Common myeloid progenitor, CD34-positive (primary cell): ENCODE measurements around the gene ASRGL1.
A peak's percentile ranks its signal among the peaks of the same experiment; 100 is the strongest.
"Not testable (repeated sequence)": the region's sequence is repeated elsewhere in the genome, so short reads cannot be mapped to it uniquely, and the experiment has no call there.

Experiments
- CTCF ChIA-PET: fragments of 350-600 bp; sonication (Branson Sonifier 250); formaldehyde crosslinking; loops from one replicate; lab custom pipeline; 2021; ENCODE audit warnings: antibody characterized with exemption; lab: Charles Lee
- POLR2A ChIA-PET: fragments of 350-600 bp; sonication (Branson Sonifier 250); formaldehyde crosslinking; loops from one replicate; lab custom pipeline; 2021; ENCODE audit warnings: antibody characterized with exemption; lab: Charles Lee
- DNase-seq, 3 donors: peaks; one replicate each; pipeline versions ENCODE4 v3.0.0 to v3.0.0-alpha.2; 2013
- H3K27ac ChIP-seq, 2 experiments: 1 replicate in 1 of 2; 2 replicates in 1 of 2; pipeline ENCODE4 v1.7.0; 2013; ENCODE audit warnings: inconsistent platforms in 2 of 2, low read length in 2 of 2, mild to moderate bottlenecking in 2 of 2, low read depth in 1 of 2, moderate library complexity in 1 of 2; ENCODE audit not compliant: severe bottlenecking in 2 of 2, insufficient read depth in 1 of 2, poor library complexity in 1 of 2
- H3K27me3 ChIP-seq, 5 experiments: replicated peaks in 2 of 5; 1 replicate in 3 of 5; 2 replicates in 2 of 5; pipeline versions ENCODE4 v1.6.1 to v1.7.0; 2013; ENCODE audit warnings: low read length in 4 of 5, mild to moderate bottlenecking in 2 of 5, moderate library complexity in 2 of 5, inconsistent platforms in 1 of 5; ENCODE audit not compliant: insufficient read depth in 5 of 5, control insufficient read depth in 4 of 5
- H3K36me3 ChIP-seq, 4 experiments: 1 replicate in 2 of 4; 2 replicates in 2 of 4; pipeline versions ENCODE4 v1.6.1 to v1.7.0; 2013; ENCODE audit warnings: low read length in 3 of 4, control low read depth in 1 of 4, mild to moderate bottlenecking in 1 of 4; ENCODE audit not compliant: control insufficient read depth in 4 of 4, insufficient read depth in 4 of 4
- H3K4me1 ChIP-seq, 4 experiments: 1 replicate in 3 of 4; 2 replicates in 1 of 4; pipeline versions ENCODE4 v1.6.1 to v1.7.1; 2013; ENCODE audit warnings: low read length in 3 of 4, mild to moderate bottlenecking in 3 of 4, control low read depth in 1 of 4, inconsistent platforms in 1 of 4, moderate library complexity in 1 of 4; ENCODE audit not compliant: control insufficient read depth in 4 of 4, insufficient read depth in 4 of 4; ENCODE audit errors: control extremely low read depth in 1 of 4
- H3K4me3 ChIP-seq, 7 experiments: 1 replicate in 4 of 7; 2 replicates in 3 of 7; pipeline versions ENCODE4 v1.5.1 to v1.7.0; 2013; ENCODE audit warnings: mild to moderate bottlenecking in 7 of 7, low read length in 6 of 7, moderate library complexity in 6 of 7, inconsistent platforms in 2 of 7, low read depth in 2 of 7, control low read depth in 1 of 7; ENCODE audit not compliant: insufficient read depth in 4 of 7, control insufficient read depth in 1 of 7; ENCODE audit errors: extremely low read depth in 1 of 7
- H3K9me3 ChIP-seq, 5 experiments: 1 replicate in 4 of 5; 2 replicates in 1 of 5; pipeline versions ENCODE4 v1.6.1 to v1.7.1; 2013; ENCODE audit warnings: low read length in 4 of 5, mild to moderate bottlenecking in 2 of 5, inconsistent platforms in 1 of 5, low read depth in 1 of 5, moderate library complexity in 1 of 5; ENCODE audit not compliant: control insufficient read depth in 4 of 5, insufficient read depth in 2 of 5; ENCODE audit errors: control extremely low read depth in 1 of 5
- WGBS: methylation state at CpG from one replicate; pipeline ENCODE4 v1.1.5; 2013; ENCODE audit not compliant: insufficient coverage; 5-methylcytosine and 5-hydroxymethylcytosine counted together

ASRGL1 gene

DNA sequence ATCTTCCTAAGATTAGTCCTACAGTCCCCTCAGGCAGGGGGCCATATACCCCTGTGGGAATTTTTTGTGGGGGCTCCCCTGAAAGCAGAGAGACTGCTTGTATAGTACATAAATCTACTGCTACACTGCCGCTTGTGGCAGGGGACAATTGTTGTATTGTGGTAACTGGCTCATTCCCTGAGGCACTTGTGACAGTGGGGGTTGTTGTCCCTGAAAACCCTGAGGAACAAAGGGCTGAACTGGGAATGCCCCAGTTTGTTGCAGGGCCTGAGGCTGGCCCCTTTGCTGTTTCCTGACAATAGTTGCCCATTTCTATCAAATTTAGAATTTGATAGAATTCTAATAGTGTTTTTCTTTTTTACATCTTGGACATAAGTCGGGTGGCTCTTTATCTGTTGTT, 42.3 kb downstream of the ASRGL1 start:
- CTCF ChIA-PET: interaction anchor here (0.8 to 1.9 kb wide), 8 partner anchors 13 to 203 kb away, joined by 3 to 29 read pairs (median 5); partner anchors contain the start of gene ASRGL1
- 89% methylated on average over 1 of the region's 2 CpGs for WGBS
- H3K27me3 ChIP-seq, H3K4me3 ChIP-seq, H3K36me3 ChIP-seq, H3K27ac ChIP-seq, H3K4me1 ChIP-seq, POLR2A ChIA-PET, DNase-seq, H3K9me3 ChIP-seq: not testable (repeated sequence)

GRCh38 chr11:62380821-62381245, 43.6 kb downstream of the ASRGL1 start:
- H3K27ac ChIP-seq, H3K36me3 ChIP-seq, H3K27me3 ChIP-seq, POLR2A ChIA-PET, H3K9me3 ChIP-seq, H3K4me1 ChIP-seq: not testable (repeated sequence)
- DNase-seq: peak; percentile 69 to 74 (median 73)
- CTCF ChIA-PET: interaction anchor here (1.0 to 1.9 kb wide), 5 partner anchors 10 to 162 kb away, joined by 3 to 29 read pairs (median 9); no protein-coding TSS in a partner anchor
- H3K4me3 ChIP-seq: peak overlapping the region in 1 of 7 experiments; percentile 5
- 33% methylated on average over 3 of the region's 12 CpGs for WGBS

DNA sequence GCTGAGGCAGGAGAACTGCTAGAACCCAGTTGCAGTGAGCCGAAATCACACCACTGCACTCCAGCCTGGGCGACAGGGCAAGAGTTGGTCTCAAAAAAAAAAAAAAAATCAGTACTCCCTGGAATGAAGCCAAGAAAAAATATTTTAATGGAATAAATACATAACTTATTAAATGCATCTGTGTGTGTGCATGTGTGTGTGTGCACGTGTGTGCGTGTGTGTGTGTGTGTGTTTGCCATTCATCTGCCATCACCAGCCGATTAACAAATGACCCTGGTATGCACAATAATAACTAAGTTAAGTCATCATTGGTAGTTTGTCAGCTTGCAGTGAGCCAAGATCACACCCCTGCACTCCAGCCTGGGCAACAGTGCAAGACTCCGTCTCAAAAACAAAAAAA, 46.6 kb downstream of the ASRGL1 start:
- Histone ChIP-seq H3K4me3 (no peak overlapping the region), H3K27ac (no peak overlapping the region), H3K36me3 (no peaks in the 10 kb centered on the region), H3K27me3 (no peaks in the 10 kb centered on the region), H3K9me3 (no peaks in the 10 kb centered on the region), H3K4me1 (peaks cover 0 to 4% (median 0%) of the 10 kb centered on the region in 4 experiments)
- ChIA-PET CTCF (interaction anchor here (2.6 kb wide), 1 partner anchor 10 kb away, joined by 8 read pairs; no protein-coding TSS in a partner anchor), POLR2A (no interaction called here)
- 93% methylated on average over 2 of the region's 6 CpGs for WGBS
- DNase-seq: no peak

DNA sequence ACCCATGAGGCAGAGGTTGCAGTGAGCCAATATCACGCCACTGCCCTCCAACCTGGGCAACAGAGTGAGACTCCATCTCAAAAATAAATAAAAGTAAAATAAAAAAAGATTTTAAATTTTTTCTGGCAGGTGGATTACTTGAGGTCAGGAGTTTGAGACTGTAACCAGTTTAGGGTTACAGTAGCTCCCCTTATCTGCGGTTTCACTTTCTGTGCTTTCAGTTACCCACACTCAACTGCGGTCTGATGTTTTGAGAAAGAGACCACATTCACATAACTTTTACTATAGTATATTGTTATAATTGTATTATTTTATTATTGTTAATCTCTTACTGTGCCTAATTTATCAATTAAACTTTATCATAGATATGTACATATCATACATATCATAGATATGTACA, 48.8 kb downstream of the ASRGL1 start:
- DNase-seq, H3K36me3 ChIP-seq, H3K4me1 ChIP-seq, H3K27ac ChIP-seq, H3K9me3 ChIP-seq, POLR2A ChIA-PET, H3K27me3 ChIP-seq, H3K4me3 ChIP-seq: not testable (repeated sequence)
- CTCF ChIA-PET: interaction anchor here (1.0 to 1.5 kb wide), 4 partner anchors 9 to 175 kb away, joined by 3 to 6 read pairs (median 3); no protein-coding TSS in a partner anchor
- no CpG with 5 or more reads among the region's 3 CpGs for WGBS

DNA sequence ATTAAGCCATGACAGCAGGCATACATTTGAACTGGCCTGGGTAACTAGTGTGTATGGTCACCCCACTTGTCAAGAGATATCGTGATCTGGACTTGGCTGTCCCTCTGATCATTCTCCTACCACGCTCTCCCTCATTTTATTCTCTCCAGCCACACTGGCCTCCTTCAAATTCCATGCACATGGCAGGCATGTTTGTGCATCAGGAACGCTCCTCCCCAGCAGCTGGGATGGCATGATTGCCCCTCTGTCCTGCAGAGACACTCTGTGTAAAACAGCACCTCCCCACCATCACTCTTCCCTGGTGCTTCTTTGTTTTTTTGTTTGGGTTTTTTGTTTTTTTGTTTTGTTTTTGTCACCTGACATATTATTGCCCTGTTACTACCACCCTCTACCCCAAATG, 50.1 kb downstream of the ASRGL1 start:
- Histone ChIP-seq H3K4me3 (no peak overlapping the region), H3K36me3 (no peaks in the 10 kb centered on the region), H3K4me1 (peaks cover 0 to 12% (median 0%) of the 10 kb centered on the region in 4 experiments), H3K27me3 (no peaks in the 10 kb centered on the region), H3K9me3 (no peaks in the 10 kb centered on the region), H3K27ac (no peak overlapping the region)
- no peak for DNase-seq
- ChIA-PET CTCF (no interaction called here), POLR2A (no interaction called here)
- WGBS: 100% methylated on average over 2 of the region's 3 CpGs

GRCh38 chr11:62388999-62389398, 51.8 kb downstream of the ASRGL1 start:
- H3K27ac ChIP-seq: no peak overlapping the region
- H3K9me3 ChIP-seq: no peaks in the 10 kb centered on the region
- WGBS: 98% methylated on average over 8 of the region's 11 CpGs
- POLR2A ChIA-PET: no interaction called here
- no peaks in the 10 kb centered on the region for H3K27me3 ChIP-seq
- CTCF ChIA-PET: interaction anchor here (1.7 to 6.9 kb wide), 3 partner anchors 7 to 14 kb away, joined by 8 to 29 read pairs (median 9); no protein-coding TSS in a partner anchor
- DNase-seq: no peak
- H3K4me3 ChIP-seq: no peak overlapping the region
- H3K4me1 ChIP-seq: peaks cover 0 to 25% (median 3%) of the 10 kb centered on the region in 4 experiments
- H3K36me3 ChIP-seq: no peaks in the 10 kb centered on the region

DNA sequence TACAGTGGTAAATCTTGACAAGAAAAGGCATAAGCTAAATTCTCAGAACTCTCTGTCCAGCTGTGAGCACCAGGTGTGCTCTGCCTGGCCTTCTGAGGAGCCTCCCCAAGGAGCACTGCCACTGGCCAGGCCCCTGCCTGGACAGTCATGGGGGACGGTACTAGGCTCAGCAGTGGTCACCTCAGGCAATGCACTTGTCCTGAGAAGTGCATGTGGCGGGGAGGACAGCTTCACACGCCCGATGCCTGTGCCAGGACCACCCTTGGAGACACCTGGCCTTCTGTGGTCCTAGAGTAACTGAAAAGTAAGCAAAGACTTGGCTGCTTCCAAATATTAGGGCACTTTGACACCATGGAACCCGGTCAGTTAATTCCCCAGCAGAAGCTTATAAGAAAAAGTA, 53.0 kb downstream of the ASRGL1 start:
- Histone ChIP-seq H3K27ac (no peak overlapping the region), H3K27me3 (no peaks in the 10 kb centered on the region), H3K4me3 (no peak overlapping the region), H3K9me3 (no peaks in the 10 kb centered on the region), H3K4me1 (peaks cover 0 to 34% (median 5%) of the 10 kb centered on the region in 4 experiments), H3K36me3 (no peaks in the 10 kb centered on the region)
- ChIA-PET CTCF (interaction anchor here (1.0 to 6.9 kb wide), 9 partner anchors 9 to 170 kb away, joined by 3 to 29 read pairs (median 5); no protein-coding TSS in a partner anchor), POLR2A (no interaction called here)
- no peak for DNase-seq
- WGBS: 80% methylated on average over 5 of the region's 5 CpGs
